Cardiac muscle cell (in vitro differentiated cells and primary cell): ENCODE measurements around the gene TSPAN7. TPM values are rescaled to one million over a fixed set of nuclear protein-coding genes. Genes with fewer than 3 reads are reported as not detected.

Experiments
- polyA plus RNA-seq: library from polyadenylated mRNA; unstranded; fragments of >200 nt; fragmentation: Nextera tagmentation; extraction: Ambion mirVana; gene quantifications from 2 replicates; pipeline ENCODE4 v1.2.1, GENCODE V29; 2016
- total RNA-seq: library from RNA; depleted of rRNA; stranded (reverse); fragments of >200 nt; gene quantifications from 2 replicates; pipeline ENCODE4 v1.2.3, GENCODE V29; 2016

The TSPAN7 gene
- total and polyA plus RNA-seq, 2 experiments from 2014 or later = 23.1 to 41.4 TPM

Other genes with a start within 250 kb of the TSPAN7 start
- gene RPGR, start 234.0 kb upstream of the TSPAN7 start, total RNA-seq = 6.3 and 7.6 TPM in 2 replicates
- gene RPGR, start 234.0 kb upstream of the TSPAN7 start, polyA plus RNA-seq = 6.5 and 7.3 TPM in 2 replicates
- not detected in 2 replicates for gene OTC, start 208.9 kb upstream of the TSPAN7 start, total RNA-seq
- gene OTC, start 208.9 kb upstream of the TSPAN7 start, polyA plus RNA-seq = not detected in 2 replicates
- gene MID1IP1, start 239.9 kb downstream of the TSPAN7 start, total RNA-seq = 44.7 and 80.4 TPM in 2 replicates
- 25.3 and 45.7 TPM in 2 replicates for gene MID1IP1, start 239.9 kb downstream of the TSPAN7 start, polyA plus RNA-seq